Breast epithelium (tissue), 3 donors: ENCODE results near the gene MAST4.

Source experiments
- POLR2A ChIP-seq: fragments of 450-650 bp; IDR thresholded peaks from one replicate; pipeline ENCODE4 v1.6.1; 2016; ENCODE audit warnings: antibody characterized with exemption, mild to moderate bottlenecking, moderate library complexity
- TF ChIP-seq, protein P1 (sequence below), 3 donors: fragments of 450-650 bp; IDR thresholded peaks; one replicate each; pipeline ENCODE4 v1.5.1; 2016 to 2017; ENCODE audit warnings: antibody characterized with exemption in 3 of 3, mild to moderate bottlenecking in 3 of 3, moderate library complexity in 3 of 3

DNA sequence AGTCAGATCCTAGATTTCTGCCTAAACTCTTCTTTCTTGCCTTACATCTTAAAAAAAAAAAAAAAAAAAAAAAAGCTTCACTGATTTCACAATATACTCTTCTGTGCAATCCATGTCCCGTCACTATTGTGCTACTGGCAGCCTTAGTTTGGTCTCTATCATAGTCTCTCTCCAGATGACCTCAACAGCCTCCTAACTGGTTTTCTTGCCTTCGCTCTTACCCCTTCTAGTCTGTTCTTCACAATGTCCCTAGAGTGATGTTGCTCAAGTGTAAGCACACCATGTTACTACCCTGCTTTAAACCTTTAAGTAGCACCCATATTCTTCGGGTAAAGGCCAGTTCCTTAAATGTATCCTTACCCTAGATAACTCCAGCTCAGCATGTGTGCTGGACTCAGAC is 574.6 kb downstream of the MAST4 start:
- TF ChIP-seq, protein P1, sequence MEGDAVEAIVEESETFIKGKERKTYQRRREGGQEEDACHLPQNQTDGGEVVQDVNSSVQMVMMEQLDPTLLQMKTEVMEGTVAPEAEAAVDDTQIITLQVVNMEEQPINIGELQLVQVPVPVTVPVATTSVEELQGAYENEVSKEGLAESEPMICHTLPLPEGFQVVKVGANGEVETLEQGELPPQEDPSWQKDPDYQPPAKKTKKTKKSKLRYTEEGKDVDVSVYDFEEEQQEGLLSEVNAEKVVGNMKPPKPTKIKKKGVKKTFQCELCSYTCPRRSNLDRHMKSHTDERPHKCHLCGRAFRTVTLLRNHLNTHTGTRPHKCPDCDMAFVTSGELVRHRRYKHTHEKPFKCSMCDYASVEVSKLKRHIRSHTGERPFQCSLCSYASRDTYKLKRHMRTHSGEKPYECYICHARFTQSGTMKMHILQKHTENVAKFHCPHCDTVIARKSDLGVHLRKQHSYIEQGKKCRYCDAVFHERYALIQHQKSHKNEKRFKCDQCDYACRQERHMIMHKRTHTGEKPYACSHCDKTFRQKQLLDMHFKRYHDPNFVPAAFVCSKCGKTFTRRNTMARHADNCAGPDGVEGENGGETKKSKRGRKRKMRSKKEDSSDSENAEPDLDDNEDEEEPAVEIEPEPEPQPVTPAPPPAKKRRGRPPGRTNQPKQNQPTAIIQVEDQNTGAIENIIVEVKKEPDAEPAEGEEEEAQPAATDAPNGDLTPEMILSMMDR (IDR thresholded peaks at IDR 0.05), result no peak
- TF ChIP-seq POLR2A, result no peak
